Liver (tissue), 9 donors: ENCODE data around the gene CXorf38. TPM values are rescaled to one million over a fixed set of nuclear protein-coding genes. Genes with fewer than 3 reads are reported as not detected.

Experiments used
- DNase-seq: peaks from one replicate; pipeline ENCODE4 v3.0.0-alpha.2; 2017; ENCODE audit warnings: low spot score
- H3K27ac ChIP-seq, 2 donors: one replicate each; pipeline ENCODE4 v1.7.0; 2013; ENCODE audit warnings: inconsistent platforms in 2 of 2, low read length in 2 of 2, control low read depth in 1 of 2, low read depth in 1 of 2, mild to moderate bottlenecking in 1 of 2
- H3K27me3 ChIP-seq, 4 donors: one replicate each; pipeline versions ENCODE4 v1.6.1 to v1.7.0; 2013; ENCODE audit warnings: low read length in 3 of 4, inconsistent platforms in 1 of 4, mild to moderate bottlenecking in 1 of 4, moderate library complexity in 1 of 4; ENCODE audit not compliant: control insufficient read depth in 4 of 4, insufficient read depth in 4 of 4
- H3K36me3 ChIP-seq, 4 donors: one replicate each; pipeline versions ENCODE4 v1.6.1 to v1.7.0; 2013; ENCODE audit warnings: low read length in 3 of 4, mild to moderate bottlenecking in 3 of 4, low read depth in 1 of 4, moderate library complexity in 1 of 4; ENCODE audit not compliant: control insufficient read depth in 4 of 4, insufficient read depth in 3 of 4
- H3K4me1 ChIP-seq, 4 donors: one replicate each; pipeline versions ENCODE4 v1.6.1 to v1.7.0; 2013; ENCODE audit warnings: low read length in 3 of 4, mild to moderate bottlenecking in 3 of 4, moderate library complexity in 1 of 4; ENCODE audit not compliant: control insufficient read depth in 4 of 4, insufficient read depth in 4 of 4
- H3K4me3 ChIP-seq, 3 donors: one replicate each; pipeline versions ENCODE4 v1.6.1 to v1.7.0; 2013; ENCODE audit warnings: low read length in 3 of 3, control low read depth in 1 of 3, low read depth in 1 of 3, mild to moderate bottlenecking in 1 of 3
- H3K9ac ChIP-seq, 2 donors: one replicate each; pipeline ENCODE4 v1.7.0; 2013; ENCODE audit warnings: low read length in 2 of 2, mild to moderate bottlenecking in 2 of 2, moderate library complexity in 2 of 2, control low read depth in 1 of 2, low read depth in 1 of 2
- H3K9me3 ChIP-seq, 4 donors: one replicate each; pipeline versions ENCODE4 v1.6.1 to v1.7.0; 2013; ENCODE audit warnings: low read length in 3 of 4; ENCODE audit not compliant: control insufficient read depth in 4 of 4
- EGR1 ChIP-seq, 2 donors: IDR thresholded peaks; 2 replicates each; pipeline ENCODE4 v1.6.1; 2016 to 2018; ENCODE audit warnings: antibody characterized with exemption in 2 of 2, low read depth in 2 of 2
- FOXA1 ChIP-seq: IDR thresholded peaks from 2 replicates; pipeline ENCODE4 v1.6.1; 2016; ENCODE audit warnings: antibody characterized with exemption
- HNF4G ChIP-seq: IDR thresholded peaks from 2 replicates; pipeline ENCODE4 v1.6.1; 2016; ENCODE audit warnings: antibody characterized with exemption
- JUND ChIP-seq, 2 donors: IDR thresholded peaks; 2 replicates each; pipeline ENCODE4 v1.6.1; 2016; ENCODE audit warnings: antibody characterized with exemption in 2 of 2
- RAD21 ChIP-seq, 2 donors: IDR thresholded peaks; 2 replicates each; pipeline ENCODE4 v1.6.1; 2016; ENCODE audit warnings: antibody characterized with exemption in 2 of 2, mild to moderate bottlenecking in 2 of 2
- RXRA ChIP-seq, 2 donors: IDR thresholded peaks; 2 replicates each; pipeline ENCODE4 v1.6.1; 2017 to 2018; ENCODE audit warnings: antibody characterized with exemption in 2 of 2, mild to moderate bottlenecking in 1 of 2
- SP1 ChIP-seq: IDR thresholded peaks from 2 replicates; pipeline ENCODE4 v1.6.1; 2018; ENCODE audit warnings: antibody characterized with exemption, mild to moderate bottlenecking
- TAF1 ChIP-seq: conservative IDR thresholded peaks from 2 replicates; pipeline ENCODE4 v1.6.1; 2016; ENCODE audit warnings: antibody characterized with exemption, mild to moderate bottlenecking
- YY1 ChIP-seq: IDR thresholded peaks from 2 replicates; pipeline ENCODE4 v1.6.1; 2016; ENCODE audit warnings: antibody characterized with exemption, mild to moderate bottlenecking
- WGBS: extraction: QIAGEN DNeasy Blood & Tissue Kit; methylation state at CpG from one replicate; pipeline ENCODE4 v1.1.7; 2013; 5-methylcytosine and 5-hydroxymethylcytosine counted together
- polyA plus RNA-seq, 2 donors: library from polyadenylated mRNA; stranded (reverse) in 1 of 2; unstranded in 1 of 2; fragments of 200-250 nt in 1 of 2; fragments of >200 nt in 1 of 2; fragmentation: Nextera tagmentation in 1 of 2; extraction: Ambion mirVana in 1 of 2; gene quantifications; one replicate each; pipeline versions ENCODE4 v1.2.1 to v1.2.3, GENCODE V29; 2013 to 2015
- total RNA-seq, 2 donors: library from RNA; depleted of rRNA; stranded (reverse); fragments of >200 nt; gene quantifications; one replicate each; pipeline ENCODE4 v1.2.3, GENCODE V29; 2014
- TF ChIP-seq, protein P1 (sequence below): IDR thresholded peaks from 2 replicates; pipeline ENCODE4 v1.6.1; 2016; ENCODE audit warnings: antibody characterized with exemption
- TF ChIP-seq, protein P2 (sequence below): fragments of 150-350 bp; IDR thresholded peaks from 2 replicates; pipeline ENCODE4 v1.5.1; 2017; ENCODE audit warnings: improper control_type of control experiment, low read depth, low read length; ENCODE audit not compliant: missing input control
- TF ChIP-seq, protein P3 (sequence below): IDR thresholded peaks from 2 replicates; pipeline ENCODE4 v1.6.1; 2016; ENCODE audit warnings: antibody characterized with exemption, mild to moderate bottlenecking
- TF ChIP-seq, protein P4 (sequence below): IDR thresholded peaks from 2 replicates; pipeline ENCODE4 v1.6.1; 2016; ENCODE audit warnings: antibody characterized with exemption
- donor health status: healthy.
- donor health status: healthy.
- donor health status: healthy.
- donor health status: healthy.
- donor health status: healthy.

CXorf38 gene
- total and polyA plus RNA-seq, 4 donors: 3.7 to 8.3 (median 5.7) TPM

DNA sequence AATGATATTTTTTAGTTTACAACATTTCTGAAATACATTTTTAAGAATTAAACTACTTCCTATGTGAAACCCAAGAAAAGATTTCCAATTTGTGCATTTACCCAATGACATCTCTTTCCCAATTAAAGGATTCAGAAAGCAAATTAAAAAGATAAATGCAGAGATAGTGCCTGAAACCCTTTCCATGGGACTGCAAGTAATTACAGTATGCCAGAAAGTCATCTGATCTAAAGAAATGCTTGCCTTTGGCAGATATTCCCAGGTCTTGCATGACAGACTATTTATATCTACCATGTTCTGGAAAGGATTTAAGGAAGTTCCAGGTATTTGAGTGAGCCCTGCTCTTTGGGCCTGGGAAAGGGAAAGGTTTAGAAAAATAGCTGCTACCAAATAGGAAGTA, 41.6 kb upstream of the CXorf38 start:
- Histone ChIP-seq H3K27me3 (no peaks in the 10 kb centered on the region), H3K9me3 (no peaks in the 10 kb centered on the region), H3K36me3 (peaks cover 0 to 26% (median 12%) of the 10 kb centered on the region in 4 donors), H3K9ac (no peak overlapping the region), H3K4me1 (peaks cover 0 to 1% (median 0%) of the 10 kb centered on the region in 4 donors), H3K4me3 (no peak overlapping the region), H3K27ac (no peak overlapping the region)
- no peak for DNase-seq
- no peak for TF ChIP-seq RAD21 (IDR thresholded peaks at IDR 0.05)
- no peak for TF ChIP-seq TAF1
- TF ChIP-seq EGR1 (IDR thresholded peaks at IDR 0.05; ENCODE audit: low read depth in 2 of 2): no peak
- TF ChIP-seq, protein P1, sequence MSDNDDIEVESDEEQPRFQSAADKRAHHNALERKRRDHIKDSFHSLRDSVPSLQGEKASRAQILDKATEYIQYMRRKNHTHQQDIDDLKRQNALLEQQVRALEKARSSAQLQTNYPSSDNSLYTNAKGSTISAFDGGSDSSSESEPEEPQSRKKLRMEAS: no peak
- TF ChIP-seq FOXA1: no peak
- TF ChIP-seq, protein P2, sequence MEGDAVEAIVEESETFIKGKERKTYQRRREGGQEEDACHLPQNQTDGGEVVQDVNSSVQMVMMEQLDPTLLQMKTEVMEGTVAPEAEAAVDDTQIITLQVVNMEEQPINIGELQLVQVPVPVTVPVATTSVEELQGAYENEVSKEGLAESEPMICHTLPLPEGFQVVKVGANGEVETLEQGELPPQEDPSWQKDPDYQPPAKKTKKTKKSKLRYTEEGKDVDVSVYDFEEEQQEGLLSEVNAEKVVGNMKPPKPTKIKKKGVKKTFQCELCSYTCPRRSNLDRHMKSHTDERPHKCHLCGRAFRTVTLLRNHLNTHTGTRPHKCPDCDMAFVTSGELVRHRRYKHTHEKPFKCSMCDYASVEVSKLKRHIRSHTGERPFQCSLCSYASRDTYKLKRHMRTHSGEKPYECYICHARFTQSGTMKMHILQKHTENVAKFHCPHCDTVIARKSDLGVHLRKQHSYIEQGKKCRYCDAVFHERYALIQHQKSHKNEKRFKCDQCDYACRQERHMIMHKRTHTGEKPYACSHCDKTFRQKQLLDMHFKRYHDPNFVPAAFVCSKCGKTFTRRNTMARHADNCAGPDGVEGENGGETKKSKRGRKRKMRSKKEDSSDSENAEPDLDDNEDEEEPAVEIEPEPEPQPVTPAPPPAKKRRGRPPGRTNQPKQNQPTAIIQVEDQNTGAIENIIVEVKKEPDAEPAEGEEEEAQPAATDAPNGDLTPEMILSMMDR: no peak
- TF ChIP-seq JUND (IDR thresholded peaks at IDR 0.05): no peak

DNA sequence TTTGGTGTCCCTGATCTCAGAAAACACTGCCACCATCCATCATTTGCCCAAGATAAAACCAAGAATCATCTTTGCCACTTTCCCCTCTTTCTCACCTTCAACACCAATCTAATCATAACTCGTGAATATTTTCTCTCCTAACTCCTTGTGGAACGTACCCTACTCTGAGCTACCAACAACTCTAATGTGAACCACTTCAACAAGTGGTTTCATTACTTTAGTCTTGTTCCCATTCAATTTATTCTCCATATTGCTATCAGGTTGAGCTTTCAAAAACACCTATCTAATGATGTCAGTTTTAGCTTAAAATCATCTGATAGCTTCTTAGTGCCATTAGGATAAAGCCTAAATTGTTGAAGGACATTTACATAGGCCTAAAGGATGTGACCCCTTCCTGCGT, 39.8 kb upstream of the CXorf38 start:
- Histone ChIP-seq H3K9me3 (no peaks in the 10 kb centered on the region), H3K27me3 (no peaks in the 10 kb centered on the region), H3K9ac (no peak overlapping the region), H3K4me3 (no peak overlapping the region), H3K27ac (no peak overlapping the region), H3K4me1 (peaks cover 0 to 1% (median 0%) of the 10 kb centered on the region in 4 donors), H3K36me3 (peaks cover 0 to 21% (median 14%) of the 10 kb centered on the region in 4 donors)
- no peak for TF ChIP-seq FOXA1
- TF ChIP-seq, protein P2: no peak
- TF ChIP-seq RAD21 (IDR thresholded peaks at IDR 0.05): no peak
- no peak for TF ChIP-seq HNF4G
- TF ChIP-seq, protein P3, sequence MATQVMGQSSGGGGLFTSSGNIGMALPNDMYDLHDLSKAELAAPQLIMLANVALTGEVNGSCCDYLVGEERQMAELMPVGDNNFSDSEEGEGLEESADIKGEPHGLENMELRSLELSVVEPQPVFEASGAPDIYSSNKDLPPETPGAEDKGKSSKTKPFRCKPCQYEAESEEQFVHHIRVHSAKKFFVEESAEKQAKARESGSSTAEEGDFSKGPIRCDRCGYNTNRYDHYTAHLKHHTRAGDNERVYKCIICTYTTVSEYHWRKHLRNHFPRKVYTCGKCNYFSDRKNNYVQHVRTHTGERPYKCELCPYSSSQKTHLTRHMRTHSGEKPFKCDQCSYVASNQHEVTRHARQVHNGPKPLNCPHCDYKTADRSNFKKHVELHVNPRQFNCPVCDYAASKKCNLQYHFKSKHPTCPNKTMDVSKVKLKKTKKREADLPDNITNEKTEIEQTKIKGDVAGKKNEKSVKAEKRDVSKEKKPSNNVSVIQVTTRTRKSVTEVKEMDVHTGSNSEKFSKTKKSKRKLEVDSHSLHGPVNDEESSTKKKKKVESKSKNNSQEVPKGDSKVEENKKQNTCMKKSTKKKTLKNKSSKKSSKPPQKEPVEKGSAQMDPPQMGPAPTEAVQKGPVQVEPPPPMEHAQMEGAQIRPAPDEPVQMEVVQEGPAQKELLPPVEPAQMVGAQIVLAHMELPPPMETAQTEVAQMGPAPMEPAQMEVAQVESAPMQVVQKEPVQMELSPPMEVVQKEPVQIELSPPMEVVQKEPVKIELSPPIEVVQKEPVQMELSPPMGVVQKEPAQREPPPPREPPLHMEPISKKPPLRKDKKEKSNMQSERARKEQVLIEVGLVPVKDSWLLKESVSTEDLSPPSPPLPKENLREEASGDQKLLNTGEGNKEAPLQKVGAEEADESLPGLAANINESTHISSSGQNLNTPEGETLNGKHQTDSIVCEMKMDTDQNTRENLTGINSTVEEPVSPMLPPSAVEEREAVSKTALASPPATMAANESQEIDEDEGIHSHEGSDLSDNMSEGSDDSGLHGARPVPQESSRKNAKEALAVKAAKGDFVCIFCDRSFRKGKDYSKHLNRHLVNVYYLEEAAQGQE: no peak
- TF ChIP-seq YY1: no peak
- TF ChIP-seq SP1: no peak
- TF ChIP-seq, protein P4, sequence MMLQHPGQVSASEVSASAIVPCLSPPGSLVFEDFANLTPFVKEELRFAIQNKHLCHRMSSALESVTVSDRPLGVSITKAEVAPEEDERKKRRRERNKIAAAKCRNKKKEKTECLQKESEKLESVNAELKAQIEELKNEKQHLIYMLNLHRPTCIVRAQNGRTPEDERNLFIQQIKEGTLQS: no peak
- TF ChIP-seq RXRA (IDR thresholded peaks at IDR 0.05): no peak
- WGBS: 97% methylated on average over 3 of the region's 3 CpGs
- DNase-seq: no peak
